HG03571 (cell line): ENCODE data around the gene ACSL1.

Source experiments
- ATAC-seq: cut with Tn5 transposase; IDR thresholded peaks from one replicate; pipeline ENCODE4 v1.9.1; 2021; ENCODE audit not compliant: unreplicated experiment

The ACSL1 gene, protein sequence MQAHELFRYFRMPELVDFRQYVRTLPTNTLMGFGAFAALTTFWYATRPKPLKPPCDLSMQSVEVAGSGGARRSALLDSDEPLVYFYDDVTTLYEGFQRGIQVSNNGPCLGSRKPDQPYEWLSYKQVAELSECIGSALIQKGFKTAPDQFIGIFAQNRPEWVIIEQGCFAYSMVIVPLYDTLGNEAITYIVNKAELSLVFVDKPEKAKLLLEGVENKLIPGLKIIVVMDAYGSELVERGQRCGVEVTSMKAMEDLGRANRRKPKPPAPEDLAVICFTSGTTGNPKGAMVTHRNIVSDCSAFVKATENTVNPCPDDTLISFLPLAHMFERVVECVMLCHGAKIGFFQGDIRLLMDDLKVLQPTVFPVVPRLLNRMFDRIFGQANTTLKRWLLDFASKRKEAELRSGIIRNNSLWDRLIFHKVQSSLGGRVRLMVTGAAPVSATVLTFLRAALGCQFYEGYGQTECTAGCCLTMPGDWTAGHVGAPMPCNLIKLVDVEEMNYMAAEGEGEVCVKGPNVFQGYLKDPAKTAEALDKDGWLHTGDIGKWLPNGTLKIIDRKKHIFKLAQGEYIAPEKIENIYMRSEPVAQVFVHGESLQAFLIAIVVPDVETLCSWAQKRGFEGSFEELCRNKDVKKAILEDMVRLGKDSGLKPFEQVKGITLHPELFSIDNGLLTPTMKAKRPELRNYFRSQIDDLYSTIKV

GRCh38 chr4:184825896-184826690, at the start of gene ACSL1:
ACSL1 (minus strand) TSS chr4:184825968; CDS start chr4:184803514, 22,454 bp downstream.
- peak; percentile 79 for ATAC-seq

- ATAC-seq: no peak
Measured at GRCh38 chr4:184873054-184873453, 47.3 kb upstream of the ACSL1 start.

DNA sequence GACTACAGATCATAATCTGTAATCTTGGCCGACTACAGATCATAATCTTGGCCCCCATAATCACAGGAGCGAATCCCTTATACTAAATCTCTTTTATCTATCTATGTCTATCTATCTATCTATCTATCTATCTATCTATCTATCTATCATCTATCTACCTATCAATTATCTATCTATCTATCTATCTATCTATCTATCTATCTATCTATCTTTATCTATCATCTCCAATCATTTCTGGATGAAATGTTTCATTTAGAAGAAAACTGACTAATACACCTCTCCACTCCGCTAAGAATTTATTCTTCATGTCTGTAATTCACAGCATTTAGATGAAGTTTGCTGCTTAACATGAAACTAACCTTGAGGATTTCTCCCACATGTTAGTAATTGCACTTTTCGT, 45.0 kb upstream of the ACSL1 start:
- ATAC-seq: no peak

GRCh38 chr4:184868623-184869022, 42.9 kb upstream of the ACSL1 start:
- no peak for ATAC-seq

GRCh38 chr4:184863916-184864315, 38.1 kb upstream of the ACSL1 start:
- ATAC-seq: no peak

- no peak for ATAC-seq
Measured at GRCh38 chr4:184861047-184861446, 35.3 kb upstream of the ACSL1 start.

GRCh38 chr4:184860018-184860779, 34.4 kb upstream of the ACSL1 start:
- no peak for ATAC-seq

DNA sequence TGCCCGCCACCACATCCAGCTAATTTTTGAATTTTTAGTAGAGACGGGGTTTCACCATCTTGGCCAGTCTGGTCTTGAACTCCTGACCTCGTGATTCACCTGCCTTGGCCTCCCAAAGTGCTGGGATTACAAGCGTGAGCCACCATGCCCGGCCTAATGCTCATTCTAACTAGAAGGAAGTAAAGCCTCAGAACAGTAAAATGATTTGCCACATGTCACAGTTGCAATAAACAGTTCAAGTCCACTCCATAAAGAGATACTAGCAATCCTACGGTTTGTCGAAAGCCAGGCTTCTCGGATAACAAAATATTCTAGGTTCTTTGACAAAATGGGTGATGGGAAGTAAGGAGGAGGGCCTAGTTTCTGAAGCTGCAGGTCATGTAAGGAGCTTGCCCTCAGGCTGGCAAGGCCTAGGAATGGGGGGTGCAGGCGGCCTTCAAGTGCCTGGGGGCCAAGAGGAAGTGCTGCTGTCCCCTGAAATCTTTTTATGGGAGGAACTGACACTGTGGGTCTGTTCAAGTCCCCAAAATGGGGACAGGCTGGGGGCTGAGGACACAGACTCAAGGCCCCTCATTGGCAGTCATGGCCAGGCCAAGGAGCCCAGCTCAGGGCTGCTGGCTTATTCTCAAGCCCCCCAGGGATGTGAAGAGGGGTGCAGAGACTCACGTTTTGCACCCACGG, 31.8 kb upstream of the ACSL1 start:
- ATAC-seq: no peak

- ATAC-seq: peak; percentile 50
Measured at GRCh38 chr4:184856277-184856609, 30.5 kb upstream of the ACSL1 start.

DNA sequence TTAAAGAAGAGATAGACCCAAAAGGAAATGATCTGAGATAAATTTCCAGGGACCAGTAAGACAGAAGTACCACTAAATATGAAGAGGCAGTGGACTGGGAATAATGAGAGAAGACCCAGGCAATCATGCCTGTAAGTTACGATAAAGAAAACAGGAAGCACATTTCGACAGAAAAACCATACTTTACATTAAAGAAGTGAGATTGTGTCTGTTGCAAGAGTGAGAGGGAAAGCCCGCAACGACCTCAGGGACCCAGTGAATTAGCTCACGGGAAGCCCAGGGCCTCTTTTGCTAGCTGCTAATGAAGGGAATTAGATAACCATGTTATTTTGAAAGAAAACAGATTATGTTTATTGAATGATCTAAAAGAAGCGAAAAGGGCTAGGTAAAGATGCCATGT, 28.9 kb upstream of the ACSL1 start:
- ATAC-seq: no peak

GRCh38 chr4:184853436-184853835, 27.7 kb upstream of the ACSL1 start:
- ATAC-seq: no peak

- ATAC-seq: no peak
Measured at GRCh38 chr4:184851886-184852285, 26.1 kb upstream of the ACSL1 start.

DNA sequence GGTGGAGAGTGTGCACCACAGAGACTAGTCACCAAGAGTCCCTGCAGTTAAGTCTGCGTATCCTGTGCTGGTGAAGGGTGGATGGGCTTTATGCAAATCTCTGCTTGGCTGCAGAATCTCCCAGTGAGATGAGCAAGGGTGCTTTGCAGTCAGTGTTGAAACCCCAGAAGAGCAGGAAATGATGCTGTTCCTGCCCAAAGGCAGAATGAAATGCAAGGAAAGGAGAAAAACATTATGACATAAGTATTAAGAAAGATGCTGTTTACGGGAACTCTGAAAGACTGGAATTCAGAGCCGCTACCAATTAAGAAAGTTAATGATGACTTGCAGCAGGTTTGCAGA, 25.4 kb upstream of the ACSL1 start:
- peak; percentile 81 for ATAC-seq

DNA sequence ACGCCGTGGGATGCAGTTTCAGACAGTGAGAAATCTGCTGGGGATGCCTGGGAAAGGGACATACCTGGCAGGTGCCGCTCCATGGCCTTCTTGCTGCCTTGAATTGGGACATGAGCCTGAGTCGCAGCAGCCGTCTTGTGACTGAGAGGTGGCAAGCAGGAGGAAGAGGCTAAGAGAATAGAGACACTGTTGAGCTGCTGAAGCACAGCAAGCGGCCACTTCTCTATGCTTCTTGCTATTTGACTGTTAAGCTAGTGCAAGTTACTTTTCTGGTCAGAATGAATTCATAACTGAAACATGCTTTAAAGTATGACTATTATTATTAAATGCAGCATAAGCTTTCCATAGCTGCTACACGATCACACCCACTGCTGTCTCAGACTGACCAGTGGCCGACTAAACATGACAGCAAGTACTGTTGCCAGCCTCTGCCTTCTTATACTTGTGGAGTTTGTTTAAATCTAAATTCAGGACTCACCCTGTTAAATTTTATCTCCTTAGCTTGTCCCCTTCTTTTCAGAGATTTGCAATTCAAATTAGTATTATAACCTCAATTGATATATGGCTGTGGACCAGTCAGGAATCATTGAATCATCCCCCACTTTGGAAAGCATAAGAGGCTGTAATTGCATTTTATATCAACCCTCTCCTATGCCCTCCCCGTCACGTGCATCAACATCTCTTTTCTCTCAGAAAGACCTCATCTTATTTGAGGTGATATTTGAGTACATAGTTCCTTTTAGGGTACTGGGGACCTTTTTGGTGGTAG, 24.8 kb upstream of the ACSL1 start:
- ATAC-seq: peak; percentile 43

- ATAC-seq: no peak
Measured at GRCh38 chr4:184850018-184850417, 24.2 kb upstream of the ACSL1 start.

- ATAC-seq: no peak
Measured at GRCh38 chr4:184849185-184849584, 23.4 kb upstream of the ACSL1 start.

- no peak for ATAC-seq
Measured at GRCh38 chr4:184848510-184848909, 22.7 kb upstream of the ACSL1 start.

DNA sequence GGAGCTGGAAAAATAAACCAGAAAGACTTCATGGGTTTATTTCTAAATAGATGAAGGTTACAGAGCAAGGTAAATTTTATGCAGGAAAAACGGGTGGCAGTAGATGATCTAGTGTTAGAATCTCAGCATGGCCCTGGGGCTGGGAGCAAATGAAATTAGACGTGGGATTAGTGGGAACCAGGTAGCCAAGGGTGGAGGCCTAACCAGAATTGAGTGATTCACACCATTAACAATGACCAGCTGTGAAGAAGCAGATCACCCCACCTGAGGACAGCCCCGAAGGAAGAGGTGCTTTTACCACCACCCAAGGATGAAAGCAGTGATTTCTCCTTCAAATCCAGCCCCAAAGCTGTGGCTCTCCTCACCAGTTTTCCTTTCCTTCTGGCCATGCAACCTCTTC, 20.8 kb upstream of the ACSL1 start:
- no peak for ATAC-seq

DNA sequence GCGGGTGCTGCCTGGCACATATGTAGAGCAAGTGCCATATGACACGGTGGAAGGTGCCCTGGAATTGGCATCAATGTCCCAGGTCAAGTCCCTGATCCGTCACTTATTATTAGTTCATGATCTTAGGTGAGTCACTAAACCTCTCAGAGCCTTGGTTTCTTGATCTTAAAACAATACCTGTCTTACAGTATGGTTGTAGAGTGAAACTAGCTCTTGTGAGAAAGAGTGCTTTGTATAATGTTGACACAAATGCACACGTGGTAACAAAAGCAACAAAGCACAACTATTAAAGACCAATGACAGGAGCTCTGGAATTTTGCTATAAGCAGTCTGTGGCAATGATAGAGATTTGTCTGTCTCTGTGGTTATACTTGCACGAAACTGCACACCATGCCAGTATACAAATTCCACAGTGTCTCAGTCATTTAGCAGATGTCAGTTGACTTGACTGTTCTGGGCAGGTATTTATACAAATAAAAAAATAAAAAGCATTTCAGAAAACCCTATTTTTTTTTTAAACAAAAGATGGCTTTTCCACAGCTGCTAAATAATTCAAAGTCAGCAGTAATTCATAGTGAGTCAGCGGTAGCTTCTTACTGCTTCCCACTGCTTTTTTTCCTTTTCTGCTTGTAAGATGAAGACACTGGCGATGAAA, 19.7 kb upstream of the ACSL1 start:
- ATAC-seq: no peak
